ENCODE results near the gene XXYLT1. TPM values are rescaled to one million over a fixed set of nuclear protein-coding genes. Genes with fewer than 3 reads are reported as not detected.

Gene XXYLT1
- total and polyA plus RNA-seq, 9 of the 15 experiments (the other 6 are each of a cell fraction or from before 2014, with no cell fraction given), result 1.9 to 18.9 (median 15.0) TPM

DNA sequence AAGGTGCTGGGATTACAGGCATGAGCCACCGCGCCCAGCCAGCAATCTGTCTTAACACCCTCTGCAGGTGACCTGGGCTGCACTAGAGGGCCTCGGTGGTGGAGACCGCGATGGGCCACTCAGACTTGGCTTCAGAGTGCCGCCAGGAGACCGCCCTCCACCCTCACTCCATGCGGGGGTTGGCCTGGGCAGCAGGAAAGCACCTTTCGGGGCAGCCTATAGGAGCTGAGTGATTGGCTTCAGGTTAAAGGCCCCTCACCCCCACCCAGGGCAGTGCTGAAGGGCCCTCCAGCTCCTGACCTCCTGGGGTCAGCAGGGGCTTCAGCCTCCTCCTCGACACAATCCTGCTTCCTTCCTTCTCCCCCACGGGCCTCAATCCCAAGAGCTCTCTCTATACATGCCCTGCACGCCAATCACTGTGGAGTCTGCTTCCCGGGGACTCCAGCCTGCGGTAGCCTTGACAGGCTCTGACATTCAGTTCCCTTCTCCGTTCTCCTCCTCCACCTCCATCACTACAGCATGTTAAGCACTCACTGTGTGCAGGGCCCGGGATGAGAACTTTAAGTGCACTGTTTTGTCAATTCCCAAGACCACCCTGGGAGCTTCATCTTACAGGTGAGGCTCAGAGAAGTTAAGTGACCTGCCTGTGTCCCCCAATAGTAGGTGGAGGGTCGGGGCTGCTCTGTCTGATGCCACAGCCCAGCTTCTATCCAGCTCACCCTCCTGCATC, 225.3 kb downstream of the XXYLT1 start:
- H3K79me2 ChIP-seq (ENCODE audit: control insufficient read depth, insufficient read depth, low read length), result no peaks in the 10 kb centered on the region
- ATAC-seq, result no peak; the same call in 2 of the 3 replicates
- no peak for TF ChIP-seq HEY1 (CRISPR knock-in tag; IDR thresholded peaks at IDR 0.05; ENCODE audit: borderline replicate concordance)
- no peak for TF ChIP-seq CBX8 (IDR thresholded peaks at IDR 0.05; ENCODE audit: borderline replicate concordance, extremely low read depth, low read depth, low read length, poor library complexity, severe bottlenecking)
- no peak for TF ChIP-seq BRD4 (IDR thresholded peaks at IDR 0.05)
- TF ChIP-seq, protein P1, sequence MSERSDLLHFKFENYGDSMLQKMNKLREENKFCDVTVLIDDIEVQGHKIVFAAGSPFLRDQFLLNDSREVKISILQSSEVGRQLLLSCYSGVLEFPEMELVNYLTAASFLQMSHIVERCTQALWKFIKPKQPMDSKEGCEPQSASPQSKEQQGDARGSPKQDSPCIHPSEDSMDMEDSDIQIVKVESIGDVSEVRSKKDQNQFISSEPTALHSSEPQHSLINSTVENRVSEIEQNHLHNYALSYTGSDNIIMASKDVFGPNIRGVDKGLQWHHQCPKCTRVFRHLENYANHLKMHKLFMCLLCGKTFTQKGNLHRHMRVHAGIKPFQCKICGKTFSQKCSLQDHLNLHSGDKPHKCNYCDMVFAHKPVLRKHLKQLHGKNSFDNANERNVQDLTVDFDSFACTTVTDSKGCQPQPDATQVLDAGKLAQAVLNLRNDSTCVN (CRISPR knock-in tag; IDR thresholded peaks at IDR 0.05), result no peak
- no peak for TF ChIP-seq ZNF408 (CRISPR knock-in tag; IDR thresholded peaks at IDR 0.05; ENCODE audit: low read depth)
- TF ChIP-seq CHD7 (IDR thresholded peaks at IDR 0.05; ENCODE audit: low read depth, low read length), result no peak
- TF ChIP-seq RBM15 (IDR thresholded peaks at IDR 0.05; ENCODE audit: insufficient read depth, low read length), result no peak
- TF ChIP-seq ZNF75A (CRISPR knock-in tag; IDR thresholded peaks at IDR 0.05), result no peak
- TF ChIP-seq MCM3 (IDR thresholded peaks at IDR 0.05), result no peak

More for the DNA sequence above, 225.3 kb downstream of the XXYLT1 start:
- Histone ChIP-seq H3K9me3 (replicated peaks; ENCODE audit: control insufficient read depth, insufficient read depth, low read depth, low read length) (no peaks in the 10 kb centered on the region), H3K27me3 (ENCODE audit: control insufficient read depth in 2 of 2, insufficient read depth in 2 of 2, low read length in 2 of 2) (peaks cover 16 to 61% of the 10 kb centered on the region in 2 experiments), H3K27ac (ENCODE audit: extremely low read depth, low read depth, low read length) (no peak overlapping the region), H3K36me3 (ENCODE audit: control insufficient read depth, insufficient read depth, low read length) (no peaks in the 10 kb centered on the region), H2AFZ (ENCODE audit: low read depth, low read length) (no peak overlapping the region), H3K9ac (ENCODE audit: insufficient read depth in 1 of 2, low read depth in 2 of 2, low read length in 2 of 2) (no peak overlapping the region), H3K9me1 (ENCODE audit: control insufficient read depth, insufficient read depth, low read length) (no peaks in the 10 kb centered on the region), H3K4me1 (replicated peaks in 1 of 2; ENCODE audit: control insufficient read depth in 2 of 2, insufficient read depth in 2 of 2, low read length in 2 of 2) (no peaks in the 10 kb centered on the region; a peak in 1 of 5 replicates), H3K4me2 (ENCODE audit: insufficient read depth, low read length) (no peak overlapping the region), H3K4me3 (no peak overlapping the region), H4K20me1 (replicated peaks; ENCODE audit: control insufficient read depth, insufficient read depth, low read length) (no peaks in the 10 kb centered on the region)
- DNase-seq (ENCODE audit: extremely low read depth in 1 of 4, low spot score in 3 of 4), result no peak
- no peak for FAIRE-seq
- in situ Hi-C loops (cut with MboI) (no loop called here), intact Hi-C loops (cut with micrococcal nuclease) (no loop called here)
- CTCF ChIA-PET (ENCODE audit: low intra/inter-chr PET ratio), result no interaction called here
- POLR2A ChIA-PET, result interaction anchor here (0.6 to 0.7 kb wide), 2 partner anchors 39 to 184 kb away, joined by 3 to 4 read pairs; no protein-coding TSS in a partner anchor
- no TSS peak for BruUV-seq (replicated peaks)
- WGBS (ENCODE audit: insufficient coverage, low coverage, missing lambda C conversion rate), result 16% methylated on average over 14 of the region's 17 CpGs

All from K562 (cell line).